Stomach (tissue), 9 donors: ENCODE results near the gene AGGF1. TPM values are rescaled to one million over a fixed set of nuclear protein-coding genes. Genes with fewer than 3 reads are reported as not detected.
A peak's percentile ranks its signal among the peaks of the same experiment; 100 is the strongest.

ENCODE experiments used
- DNase-seq, 2 donors: peaks; one replicate each; pipeline versions ENCODE4 v3.0.0 to v3.0.0-alpha.2; 2013 to 2019
- H3K27ac ChIP-seq, 5 donors: fragments of 200-600 bp in 4 of 5; sonication (generic) in 4 of 5; one replicate each; pipeline ENCODE4 v1.5.1; 2013 to 2019; ENCODE audit warnings: mild to moderate bottlenecking in 1 of 5, moderate library complexity in 1 of 5
- H3K27me3 ChIP-seq, 3 donors: fragments of 200-600 bp; sonication (generic); one replicate each; pipeline ENCODE4 v1.5.1; 2017 to 2019; ENCODE audit warnings: mixed run types in 1 of 3
- H3K36me3 ChIP-seq, 4 donors: fragments of 200-600 bp; sonication (generic); 1 replicate in 3 of 4; 2 replicates in 1 of 4; pipeline ENCODE4 v1.5.1; 2016 to 2019
- H3K4me1 ChIP-seq, 4 donors: fragments of 200-600 bp; sonication (generic); one replicate each; pipeline ENCODE4 v1.5.1; 2016 to 2019
- H3K4me3 ChIP-seq, 4 donors: fragments of 200-600 bp; sonication (generic) in 3 of 4; one replicate each; pipeline ENCODE4 v1.5.1; 2016 to 2019; ENCODE audit warnings: mild to moderate bottlenecking in 1 of 4
- H3K9me3 ChIP-seq, 4 donors: fragments of 200-600 bp; sonication (generic); one replicate each; pipeline ENCODE4 v1.5.1; 2016 to 2019
- EP300 ChIP-seq: sonication (generic); formaldehyde crosslinking; IDR thresholded peaks from one replicate; pipeline ENCODE4 v1.6.1; 2017; ENCODE audit warnings: antibody characterized with exemption
- POLR2A ChIP-seq, 4 donors: fragments of 450-650 bp; IDR thresholded peaks; one replicate each; pipeline ENCODE4 v1.6.1; 2016; ENCODE audit warnings: antibody characterized with exemption in 4 of 4, control low read depth in 2 of 4, mild to moderate bottlenecking in 1 of 4, moderate library complexity in 1 of 4
- POLR2AphosphoS5 ChIP-seq, 3 donors: sonication (generic); formaldehyde crosslinking; IDR thresholded peaks; one replicate each; pipeline ENCODE4 v1.6.1; 2016; ENCODE audit warnings: antibody characterized with exemption in 3 of 3
- WGBS, 5 donors: extraction: QIAGEN DNeasy Blood & Tissue Kit in 3 of 5; methylation state at CpG; one replicate each; pipeline versions ENCODE4 v1.1.5 to v1.1.7; 2013 to 2018; 5-methylcytosine and 5-hydroxymethylcytosine counted together
- intact Hi-C: fragments of 100-400 bp; cut with DNase I; formaldehyde crosslinking; loops from one replicate; pipeline ENCODE4 v1.15.1; 2023; ENCODE audit warnings: low total_unique reads
- polyA plus RNA-seq, 3 donors: library from polyadenylated mRNA; stranded (reverse); fragments of 200-250 nt; gene quantifications; one replicate each; pipeline ENCODE4 v1.2.3, GENCODE V29; 2013
- total RNA-seq, 5 donors: library from RNA; depleted of rRNA; stranded (reverse); fragments of >200 nt; gene quantifications; one replicate each; pipeline versions ENCODE4 v1.1.0 to v1.2.3, GENCODE V29; 2014 to 2016
- TF ChIP-seq, protein P1 (sequence below), 7 experiments: fragments of 450-650 bp in 4 of 7; fragments of 200-600 bp in 3 of 7; sonication (generic) in 3 of 7; IDR thresholded peaks; one replicate each; pipeline ENCODE4 v1.5.1; 2016 to 2019; ENCODE audit warnings: antibody characterized with exemption in 7 of 7, control low read depth in 2 of 7, mild to moderate bottlenecking in 1 of 7
- donor health status: healthy with polysubstance abuse.
- donor health status: Bipolar disorder and iron deficiency.
- donor health status: healthy.

Gene AGGF1
- total and polyA plus RNA-seq, 8 donors, result 6.5 to 28.1 (median 11.2) TPM

DNA sequence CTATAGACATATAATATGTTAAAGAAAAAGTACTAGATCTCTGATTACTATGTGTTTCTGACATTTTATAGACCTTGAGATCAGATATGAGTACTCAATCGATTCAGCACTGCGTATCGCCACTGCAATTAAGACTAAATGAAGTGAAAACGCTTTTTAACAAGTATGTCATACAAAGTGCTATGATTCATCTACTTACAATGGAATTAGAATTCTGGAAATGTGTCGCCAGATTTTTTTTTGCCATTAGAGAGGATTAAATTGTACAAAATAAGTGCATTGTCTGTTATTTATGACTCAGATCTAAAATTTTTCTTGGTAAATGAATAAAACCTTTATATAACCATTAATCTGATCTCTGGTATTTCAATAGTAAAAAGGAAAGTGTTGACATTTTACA lies 20.0 kb upstream of the AGGF1 start:
- H3K27me3 ChIP-seq, result no peaks in the 10 kb centered on the region
- 89 to 94% (median 90%) methylated on average over 5 of the region's 5 CpGs for whole genome bisulfite sequencing, 5 donors
- no peak for DNase-seq
- intact Hi-C loops, result loop anchor here (10.0 kb wide), 1 partner anchor 135 kb away; no protein-coding TSS in a partner anchor
- TF ChIP-seq POLR2AphosphoS5 (IDR thresholded peaks at IDR 0.05) (no peak), POLR2A (IDR thresholded peaks at IDR 0.05) (no peak)
- TF ChIP-seq, protein P1, sequence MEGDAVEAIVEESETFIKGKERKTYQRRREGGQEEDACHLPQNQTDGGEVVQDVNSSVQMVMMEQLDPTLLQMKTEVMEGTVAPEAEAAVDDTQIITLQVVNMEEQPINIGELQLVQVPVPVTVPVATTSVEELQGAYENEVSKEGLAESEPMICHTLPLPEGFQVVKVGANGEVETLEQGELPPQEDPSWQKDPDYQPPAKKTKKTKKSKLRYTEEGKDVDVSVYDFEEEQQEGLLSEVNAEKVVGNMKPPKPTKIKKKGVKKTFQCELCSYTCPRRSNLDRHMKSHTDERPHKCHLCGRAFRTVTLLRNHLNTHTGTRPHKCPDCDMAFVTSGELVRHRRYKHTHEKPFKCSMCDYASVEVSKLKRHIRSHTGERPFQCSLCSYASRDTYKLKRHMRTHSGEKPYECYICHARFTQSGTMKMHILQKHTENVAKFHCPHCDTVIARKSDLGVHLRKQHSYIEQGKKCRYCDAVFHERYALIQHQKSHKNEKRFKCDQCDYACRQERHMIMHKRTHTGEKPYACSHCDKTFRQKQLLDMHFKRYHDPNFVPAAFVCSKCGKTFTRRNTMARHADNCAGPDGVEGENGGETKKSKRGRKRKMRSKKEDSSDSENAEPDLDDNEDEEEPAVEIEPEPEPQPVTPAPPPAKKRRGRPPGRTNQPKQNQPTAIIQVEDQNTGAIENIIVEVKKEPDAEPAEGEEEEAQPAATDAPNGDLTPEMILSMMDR (IDR thresholded peaks at IDR 0.05), result no peak
- H3K36me3 ChIP-seq, result no peaks in the 10 kb centered on the region
- no peaks in the 10 kb centered on the region for H3K4me1 ChIP-seq
- no peak overlapping the region for H3K27ac ChIP-seq
- no peak overlapping the region for H3K4me3 ChIP-seq
- no peaks in the 10 kb centered on the region for H3K9me3 ChIP-seq

DNA sequence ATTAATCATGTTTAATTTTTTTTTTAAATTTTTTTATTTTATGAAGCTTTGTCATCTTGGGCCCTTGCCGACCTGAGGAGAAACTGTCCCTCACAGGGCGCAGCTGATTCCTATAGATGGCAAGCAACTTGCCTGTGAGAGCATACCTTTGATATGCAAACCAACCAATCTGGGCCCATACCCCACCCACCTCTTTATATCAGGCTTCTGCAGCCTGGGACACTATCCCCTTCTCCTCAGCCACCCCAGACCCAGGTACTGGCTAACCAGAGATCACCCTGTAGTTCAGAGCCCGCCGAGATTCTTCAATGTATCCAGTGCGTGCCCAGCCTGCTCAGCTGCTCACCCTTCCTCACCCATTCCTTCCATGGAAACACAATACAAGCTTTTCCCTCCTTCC lies 18.7 kb upstream of the AGGF1 start:
- H3K4me1 ChIP-seq, result no peaks in the 10 kb centered on the region
- no peak overlapping the region for H3K27ac ChIP-seq
- TF ChIP-seq POLR2AphosphoS5 (IDR thresholded peaks at IDR 0.05) (no peak), EP300 (no peak), POLR2A (IDR thresholded peaks at IDR 0.05) (no peak)
- TF ChIP-seq, protein P1 (IDR thresholded peaks at IDR 0.05), result no peak
- DNase-seq, result no peak
- intact Hi-C loops, result loop anchor here (10.0 kb wide), 1 partner anchor 137 kb away; no protein-coding TSS in a partner anchor
- 71 to 88% (median 80%) methylated on average over 5 of the region's 5 CpGs for WGBS, 5 donors
- H3K36me3 ChIP-seq, result no peaks in the 10 kb centered on the region
- H3K4me3 ChIP-seq, result no peak overlapping the region
- H3K27me3 ChIP-seq, result no peaks in the 10 kb centered on the region
- no peaks in the 10 kb centered on the region for H3K9me3 ChIP-seq

DNA sequence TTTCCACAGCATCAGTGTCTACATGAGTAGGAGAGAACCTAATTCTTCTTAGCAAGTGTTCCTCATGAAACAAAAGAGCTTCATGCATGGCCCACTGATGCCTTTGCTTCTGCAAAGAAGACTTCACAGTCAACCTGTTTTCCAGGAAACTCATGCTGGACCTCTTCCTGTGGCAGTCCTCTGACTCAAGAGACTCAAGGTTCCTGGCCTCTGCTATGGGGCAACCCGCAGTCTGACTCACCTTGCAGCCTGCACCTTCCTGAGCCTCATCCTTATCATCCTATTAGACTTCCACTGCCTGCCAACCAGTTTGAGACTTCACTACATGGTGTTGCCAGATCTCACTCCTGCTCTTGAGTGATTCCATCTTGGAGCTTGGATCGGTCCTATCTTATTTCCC lies 17.6 kb upstream of the AGGF1 start:
- H3K27ac ChIP-seq, result no peak overlapping the region
- TF ChIP-seq, protein P1 (IDR thresholded peaks at IDR 0.05), result no peak
- TF ChIP-seq POLR2AphosphoS5 (IDR thresholded peaks at IDR 0.05), result no peak
- TF ChIP-seq POLR2A (IDR thresholded peaks at IDR 0.05), result no peak
- no peak for TF ChIP-seq EP300
- DNase-seq, result no peak
- H3K27me3 ChIP-seq, result no peaks in the 10 kb centered on the region
- H3K4me1 ChIP-seq, result no peaks in the 10 kb centered on the region
- H3K9me3 ChIP-seq, result no peaks in the 10 kb centered on the region
- intact Hi-C loops, result loop anchor here (10.0 kb wide), 1 partner anchor 138 kb away; no protein-coding TSS in a partner anchor
- no peaks in the 10 kb centered on the region for H3K36me3 ChIP-seq
- no peak overlapping the region for H3K4me3 ChIP-seq
- 73 to 95% (median 86%) methylated on average over 2 of the region's 2 CpGs for WGBS, 5 donors

DNA sequence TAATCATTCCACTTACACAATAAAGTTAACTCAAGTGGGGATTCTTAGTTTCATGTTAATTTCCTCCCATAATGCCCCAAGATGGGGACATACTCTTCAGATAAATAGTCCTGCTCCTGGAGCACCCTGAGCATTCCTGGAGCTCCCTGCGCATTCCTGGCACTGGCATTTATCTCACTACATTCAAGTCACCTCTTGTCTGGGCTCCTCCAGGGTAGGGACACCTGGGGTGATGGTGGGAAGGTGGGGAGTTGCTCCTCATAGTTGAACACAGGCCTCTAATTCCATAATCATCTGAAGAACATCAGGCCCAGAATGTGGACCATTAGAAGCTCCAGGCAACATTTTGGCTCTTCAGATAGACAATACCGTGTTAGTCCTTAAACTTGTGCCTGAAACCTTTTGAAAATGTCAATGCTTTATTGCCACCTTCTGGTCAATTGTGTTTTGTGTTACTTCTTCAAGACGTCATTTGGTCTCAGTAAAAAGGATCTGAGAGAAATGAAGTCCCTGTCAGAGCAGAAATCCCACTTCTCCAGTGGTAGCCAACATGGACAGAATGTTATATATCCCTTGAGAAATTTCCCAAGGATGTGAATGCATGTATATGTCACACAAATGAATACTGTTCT lies 14.2 kb upstream of the AGGF1 start:
- Histone ChIP-seq H3K27me3 (peaks cover 0 to 7% (median 0%) of the 10 kb centered on the region in 3 donors), H3K36me3 (no peaks in the 10 kb centered on the region), H3K4me1 (no peaks in the 10 kb centered on the region), H3K4me3 (no peak overlapping the region), H3K27ac (no peak overlapping the region), H3K9me3 (no peaks in the 10 kb centered on the region)
- intact Hi-C loops, result loop anchor here (10.0 kb wide), 1 partner anchor 141 kb away; no protein-coding TSS in a partner anchor
- TF ChIP-seq POLR2A (IDR thresholded peaks at IDR 0.05) (no peak), POLR2AphosphoS5 (IDR thresholded peaks at IDR 0.05) (no peak), EP300 (no peak)
- TF ChIP-seq, protein P1 (IDR thresholded peaks at IDR 0.05), result peak in 1 of 7 experiments; percentile 8
- 27 to 36% (median 29%) methylated on average over 3 of the region's 3 CpGs for WGBS, 5 donors
- peak in 1 of 2 donors; percentile 74 for DNase-seq
